Prostate gland (tissue), 2 donors: ENCODE measurements around the gene SCN2A. TPM values are rescaled to one million over a fixed set of nuclear protein-coding genes. Genes with fewer than 3 reads are reported as not detected.

Experiments
- DNase-seq: peaks from one replicate; pipeline ENCODE4 v3.0.0-alpha.2; 2019; ENCODE audit warnings: low spot score
- H3K27ac ChIP-seq, 2 donors: fragments of 200-600 bp; sonication (generic); 2 replicates each; pipeline ENCODE4 v1.5.1; 2017 to 2019
- H3K27me3 ChIP-seq: fragments of 200-600 bp; sonication (generic); replicated peaks from 2 replicates; pipeline ENCODE4 v1.5.1; 2019; ENCODE audit not compliant: insufficient read depth
- H3K36me3 ChIP-seq, 2 donors: fragments of 200-600 bp; sonication (generic); 1 replicate in 1 of 2; 2 replicates in 1 of 2; pipeline versions ENCODE4 v1.5.1 to v1.8.1; 2017 to 2019
- H3K4me1 ChIP-seq: fragments of 200-600 bp; sonication (generic); replicated peaks from 2 replicates; pipeline ENCODE4 v1.5.1; 2019
- H3K4me3 ChIP-seq, 2 donors: fragments of 200-600 bp; sonication (generic); 2 replicates each; pipeline ENCODE4 v1.5.1; 2017 to 2019
- H3K9me3 ChIP-seq: fragments of 200-600 bp; sonication (generic); 2 replicates; pipeline ENCODE4 v1.5.1; 2017
- CTCF ChIP-seq, 4 experiments: fragments of 200-600 bp in 2 of 4; fragments of 450-650 bp in 2 of 4; sonication (generic) in 2 of 4; IDR thresholded peaks; 1 replicate in 3 of 4; 2 replicates in 1 of 4; pipeline ENCODE4 v1.5.1; 2016 to 2019; ENCODE audit warnings: antibody characterized with exemption in 4 of 4, mild to moderate bottlenecking in 2 of 4, moderate library complexity in 2 of 4
- POLR2A ChIP-seq: fragments of 450-650 bp; IDR thresholded peaks from one replicate; pipeline ENCODE4 v1.6.1; 2016; ENCODE audit warnings: antibody characterized with exemption, mild to moderate bottlenecking
- POLR2AphosphoS5 ChIP-seq: sonication (generic); formaldehyde crosslinking; IDR thresholded peaks from one replicate; pipeline ENCODE4 v1.6.1; 2017; ENCODE audit warnings: antibody characterized with exemption
- WGBS: methylation state at CpG from one replicate; pipeline ENCODE4 v1.1.5; 2018; 5-methylcytosine and 5-hydroxymethylcytosine counted together
- intact Hi-C: fragments of 100-400 bp; cut with DNase I; formaldehyde crosslinking; loops from one replicate; pipeline ENCODE4 v1.14.2; 2022
- total RNA-seq, 2 donors: library from RNA; depleted of rRNA; stranded (reverse); fragments of >200 nt; gene quantifications; one replicate each; pipeline ENCODE4 v1.1.0, GENCODE V29; 2016

The SCN2A gene
- total RNA-seq, 2 donors from 2014 or later = 0.87 to 1.4 TPM

DNA sequence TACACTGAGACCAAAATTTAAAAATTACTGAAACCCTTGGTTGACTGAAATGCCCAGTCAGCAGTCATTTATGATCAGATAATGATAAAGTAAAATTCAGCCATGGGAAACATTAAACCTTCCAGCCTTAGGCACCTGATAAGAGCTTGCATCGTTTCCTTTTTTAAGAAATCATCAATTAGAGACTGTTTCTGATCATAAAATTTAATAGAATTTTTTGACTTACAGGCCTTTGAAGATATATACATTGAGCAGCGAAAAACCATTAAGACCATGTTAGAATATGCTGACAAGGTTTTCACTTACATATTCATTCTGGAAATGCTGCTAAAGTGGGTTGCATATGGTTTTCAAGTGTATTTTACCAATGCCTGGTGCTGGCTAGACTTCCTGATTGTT lies 130.7 kb downstream of the SCN2A start:
- no peaks in the 10 kb centered on the region for H3K4me1 ChIP-seq
- intact Hi-C loops = no loop called here
- H3K9me3 ChIP-seq = no peaks in the 10 kb centered on the region
- H3K36me3 ChIP-seq = no peaks in the 10 kb centered on the region
- 74% methylated on average over 2 of the region's 2 CpGs for WGBS
- H3K4me3 ChIP-seq = no peak overlapping the region
- H3K27me3 ChIP-seq = no peaks in the 10 kb centered on the region
- no peak for DNase-seq
- H3K27ac ChIP-seq = no peak overlapping the region
- TF ChIP-seq POLR2A = no peak
- TF ChIP-seq POLR2AphosphoS5 = no peak
- TF ChIP-seq CTCF (IDR thresholded peaks at IDR 0.05) = no peak

GRCh38 chr2:165371356-165371755 lies 132.1 kb downstream of the SCN2A start:
- TF ChIP-seq CTCF (IDR thresholded peaks at IDR 0.05) (no peak), POLR2AphosphoS5 (no peak), POLR2A (no peak)
- no peaks in the 10 kb centered on the region for H3K4me1 ChIP-seq

GRCh38 chr2:165373278-165374010 lies 134.2 kb downstream of the SCN2A start:
- TF ChIP-seq POLR2AphosphoS5 = no peak
- WGBS = 63% methylated on average over 5 of the region's 5 CpGs
- no peaks in the 10 kb centered on the region for H3K27me3 ChIP-seq
- no peak overlapping the region for H3K4me3 ChIP-seq
- H3K36me3 ChIP-seq = no peaks in the 10 kb centered on the region
- intact Hi-C loops = no loop called here
- H3K27ac ChIP-seq = no peak overlapping the region
- H3K9me3 ChIP-seq = no peaks in the 10 kb centered on the region
- DNase-seq = no peak
- no peaks in the 10 kb centered on the region for H3K4me1 ChIP-seq

More at GRCh38 chr2:165371356-165371755, 132.1 kb downstream of the SCN2A start:
- Histone ChIP-seq H3K9me3 (no peaks in the 10 kb centered on the region), H3K27ac (no peak overlapping the region), H3K27me3 (no peaks in the 10 kb centered on the region), H3K4me3 (no peak overlapping the region), H3K36me3 (no peaks in the 10 kb centered on the region)
- WGBS = 52% methylated on average over 6 of the region's 6 CpGs
- no peak for DNase-seq
- intact Hi-C loops = no loop called here

GRCh38 chr2:165376571-165376975 lies 137.4 kb downstream of the SCN2A start:
- no peak overlapping the region for H3K27ac ChIP-seq
- no peak for DNase-seq
- 22% methylated on average over 3 of the region's 3 CpGs for WGBS
- H3K27me3 ChIP-seq = no peaks in the 10 kb centered on the region
- no peak overlapping the region for H3K4me3 ChIP-seq
- intact Hi-C loops = no loop called here
- H3K36me3 ChIP-seq = no peaks in the 10 kb centered on the region
- H3K4me1 ChIP-seq = no peaks in the 10 kb centered on the region
- H3K9me3 ChIP-seq = no peaks in the 10 kb centered on the region
- TF ChIP-seq POLR2A = no peak
- TF ChIP-seq POLR2AphosphoS5 = no peak
- no peak for TF ChIP-seq CTCF (IDR thresholded peaks at IDR 0.05)

GRCh38 chr2:165382362-165382761 lies 143.1 kb downstream of the SCN2A start:
- intact Hi-C loops = no loop called here

More at GRCh38 chr2:165382362-165382761, 143.1 kb downstream of the SCN2A start:
- Histone ChIP-seq H3K36me3 (no peaks in the 10 kb centered on the region), H3K27me3 (no peaks in the 10 kb centered on the region), H3K4me3 (no peak overlapping the region), H3K9me3 (no peaks in the 10 kb centered on the region), H3K27ac (no peak overlapping the region), H3K4me1 (no peaks in the 10 kb centered on the region)
- no peak for TF ChIP-seq POLR2AphosphoS5
- no peak for TF ChIP-seq POLR2A
- no peak for TF ChIP-seq CTCF (IDR thresholded peaks at IDR 0.05)
- whole genome bisulfite sequencing = 89% methylated on average over 2 of the region's 2 CpGs
- DNase-seq = no peak
